GM19328 (cell line): Measurements from ENCODE around the gene TNN.
"Not testable (repeated sequence)": the region's sequence is repeated elsewhere in the genome, so short reads cannot be mapped to it uniquely, and the experiment has no call there.

Source experiments
- ATAC-seq: cut with Tn5 transposase; IDR thresholded peaks from one replicate; pipeline ENCODE4 v1.9.1; 2021; ENCODE audit warnings: mild to moderate bottlenecking, moderate library complexity; ENCODE audit not compliant: unreplicated experiment

The TNN gene

DNA sequence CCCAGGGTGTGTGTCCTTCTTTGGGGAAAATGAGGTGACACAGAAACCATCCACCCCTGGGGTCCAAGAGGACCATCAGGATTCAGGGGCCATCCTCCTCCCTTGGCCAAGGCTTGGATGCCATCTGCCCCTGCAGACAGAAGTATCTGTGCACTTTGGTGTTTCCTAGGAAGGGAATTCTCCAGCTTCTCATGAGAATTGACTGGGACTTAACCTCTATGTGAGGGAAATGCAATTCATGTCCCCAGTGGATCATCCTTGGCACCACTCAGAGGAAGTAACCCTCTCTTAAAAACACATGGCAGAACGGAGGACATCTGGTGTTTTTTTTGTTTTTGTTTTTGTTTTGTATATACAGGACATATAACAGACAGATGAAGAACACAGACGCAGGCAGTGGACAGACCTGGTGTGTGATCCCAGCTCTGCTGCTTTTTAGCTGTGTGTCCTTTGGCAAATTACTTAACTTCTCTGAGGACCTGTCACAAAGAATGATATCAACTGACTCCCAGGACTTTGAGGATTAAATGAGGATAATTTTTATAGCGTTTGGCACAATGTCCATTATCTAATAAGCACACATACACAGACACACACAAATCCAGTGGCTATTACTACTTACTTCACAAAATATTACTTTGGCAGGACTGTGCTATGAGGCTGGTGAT, 3.8 kb downstream of the TNN start:
- no peak for ATAC-seq

DNA sequence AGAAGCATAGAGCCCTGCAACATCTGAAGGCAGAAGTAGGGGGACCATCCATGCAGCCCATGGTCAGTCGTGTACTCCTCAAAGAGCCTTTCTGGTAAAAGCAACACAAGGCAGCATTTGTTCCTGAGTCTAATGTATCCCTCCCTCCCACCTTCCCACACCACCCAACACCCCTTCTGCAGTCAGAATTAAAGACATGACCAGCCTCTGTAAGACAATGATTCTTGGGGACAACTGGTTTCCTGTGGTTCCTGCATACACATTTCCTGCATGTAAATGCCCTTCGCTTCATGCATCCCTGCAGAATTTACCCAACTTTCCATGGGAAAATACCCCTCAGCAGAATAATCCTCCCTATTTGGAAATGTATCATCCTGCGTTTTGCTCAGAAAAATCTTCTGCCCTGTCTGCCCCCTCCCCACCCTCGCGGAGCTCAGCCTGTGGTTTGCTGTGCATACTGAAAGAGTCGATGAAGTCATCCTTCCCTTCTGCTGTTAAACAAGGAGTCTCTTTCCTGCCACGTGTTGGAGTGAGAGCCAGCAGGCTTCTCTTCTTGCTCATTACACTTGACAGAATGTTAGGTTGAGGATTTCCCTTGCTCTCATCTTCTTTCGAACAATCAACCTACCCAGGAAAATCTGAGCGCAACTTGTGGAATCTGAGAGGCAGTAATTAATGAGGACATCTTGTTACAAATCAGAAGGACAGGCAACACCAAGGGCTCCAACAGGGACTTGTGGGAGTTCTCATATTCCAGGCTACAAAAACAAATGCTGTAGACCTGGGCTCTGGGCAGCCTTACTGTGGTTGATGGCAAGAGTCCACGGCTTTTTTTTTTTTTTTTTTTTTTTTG, 4.7 kb downstream of the TNN start:
- ATAC-seq = no peak

DNA sequence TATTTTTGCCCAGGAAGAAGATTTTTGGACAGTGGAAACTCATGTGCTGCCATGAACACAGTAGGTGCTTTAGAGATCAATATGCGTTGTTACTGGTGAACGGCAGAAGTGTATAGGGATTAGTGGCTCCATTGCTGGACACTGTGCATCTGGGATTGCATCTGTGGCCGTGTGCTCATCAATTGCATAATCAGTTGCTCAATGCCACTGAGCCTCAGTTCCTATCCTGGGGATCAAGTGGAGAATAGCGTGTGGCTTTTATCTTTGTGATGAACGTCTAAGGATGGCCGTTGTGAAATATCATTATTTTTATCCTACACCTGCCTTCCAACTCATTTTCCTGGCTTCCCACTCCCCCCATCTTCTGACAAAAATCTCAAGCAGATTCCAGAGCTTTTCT, 5.4 kb downstream of the TNN start:
- ATAC-seq = no peak

DNA sequence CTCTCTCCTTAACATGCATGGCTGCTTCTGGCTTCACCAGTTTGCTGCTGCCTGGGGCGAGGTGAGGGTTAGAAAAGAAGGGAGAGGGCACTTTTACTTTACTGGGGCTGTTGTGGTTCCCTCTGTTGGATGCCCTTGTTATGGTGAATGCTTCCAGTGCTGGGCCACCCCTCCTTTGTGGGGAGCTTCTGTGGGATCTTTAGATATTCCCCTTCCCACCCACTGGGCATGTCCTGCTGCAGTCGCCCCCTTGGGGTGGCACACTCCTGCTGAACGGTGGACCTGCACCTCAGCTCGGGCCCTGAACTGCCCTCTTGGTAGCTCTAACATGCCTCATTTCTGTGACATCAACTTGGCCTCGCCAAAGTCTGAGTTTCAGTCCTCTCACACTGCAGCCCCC, 6.0 kb downstream of the TNN start:
- ATAC-seq = no peak

DNA sequence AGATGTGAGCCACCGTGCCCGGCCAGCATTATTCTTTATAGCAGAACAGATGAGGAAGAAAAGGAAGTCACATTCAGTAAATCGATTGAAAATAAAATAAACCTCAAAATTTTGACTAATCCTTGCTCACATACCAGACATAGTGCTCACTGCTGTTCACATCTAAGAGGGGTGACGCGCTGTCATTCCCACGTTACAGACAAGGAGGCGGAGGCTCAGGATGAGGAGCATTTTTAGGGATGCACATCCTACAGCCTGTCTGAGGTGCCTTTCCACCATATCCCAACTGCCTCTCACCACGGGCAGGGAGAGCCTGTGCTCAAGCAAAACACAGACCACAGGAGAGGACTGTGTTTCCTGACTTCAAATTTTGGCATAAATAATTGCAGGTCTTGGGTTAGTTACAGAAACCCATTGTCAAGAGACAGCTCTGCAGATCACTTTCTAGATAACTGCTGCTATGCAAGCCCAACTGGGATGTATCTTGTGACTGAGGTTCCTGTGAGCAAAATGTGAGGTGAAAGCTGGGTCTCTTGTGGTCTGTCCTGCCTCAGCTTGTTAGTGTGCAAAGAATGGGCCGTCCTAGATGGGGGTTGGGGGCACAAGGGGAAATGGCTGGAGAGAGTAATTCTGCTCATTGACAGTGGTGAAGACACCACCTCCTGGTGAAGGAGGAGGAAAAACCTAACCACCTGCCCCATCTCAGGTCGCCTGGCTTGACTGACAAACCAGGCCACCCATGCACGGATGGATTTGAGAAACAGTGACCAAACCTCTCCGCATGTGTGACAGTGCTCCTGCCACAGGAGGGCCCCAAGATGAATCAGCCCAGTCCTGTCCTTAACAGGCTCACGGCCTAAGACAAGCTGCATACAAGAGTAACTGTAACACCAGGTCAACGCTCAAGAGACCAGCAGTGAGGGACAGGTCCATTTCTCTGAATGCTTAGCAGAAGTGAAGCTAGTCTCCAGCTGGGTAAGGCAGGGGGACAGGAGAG, 8.2 kb downstream of the TNN start:
- no peak for ATAC-seq

DNA sequence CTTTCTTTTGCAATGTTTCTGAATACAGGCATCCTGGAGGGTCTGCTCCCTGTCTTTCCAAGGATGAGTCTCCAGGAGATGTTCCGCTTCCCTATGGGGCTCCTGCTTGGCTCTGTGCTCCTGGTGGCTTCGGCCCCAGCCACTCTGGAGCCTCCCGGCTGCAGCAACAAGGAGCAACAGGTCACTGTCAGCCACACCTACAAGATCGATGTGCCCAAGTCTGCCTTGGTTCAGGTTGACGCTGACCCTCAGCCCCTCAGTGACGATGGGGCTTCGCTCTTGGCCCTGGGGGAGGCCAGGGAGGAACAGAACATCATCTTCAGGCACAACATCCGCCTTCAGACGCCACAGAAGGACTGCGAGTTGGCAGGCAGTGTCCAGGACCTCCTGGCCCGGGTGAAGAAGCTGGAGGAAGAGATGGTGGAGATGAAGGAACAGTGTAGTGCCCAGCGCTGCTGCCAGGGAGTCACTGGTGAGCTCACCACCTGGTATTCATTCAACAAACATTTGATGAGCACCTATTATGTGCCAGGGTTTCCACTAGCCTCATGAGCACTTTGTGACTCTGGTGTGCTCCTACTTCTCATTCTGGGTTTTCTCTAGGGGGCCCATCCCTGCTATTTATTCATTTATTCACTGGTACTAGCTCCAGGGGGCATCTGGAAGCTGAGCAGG, 9.9 kb downstream of the TNN start:
- ATAC-seq = no peak

DNA sequence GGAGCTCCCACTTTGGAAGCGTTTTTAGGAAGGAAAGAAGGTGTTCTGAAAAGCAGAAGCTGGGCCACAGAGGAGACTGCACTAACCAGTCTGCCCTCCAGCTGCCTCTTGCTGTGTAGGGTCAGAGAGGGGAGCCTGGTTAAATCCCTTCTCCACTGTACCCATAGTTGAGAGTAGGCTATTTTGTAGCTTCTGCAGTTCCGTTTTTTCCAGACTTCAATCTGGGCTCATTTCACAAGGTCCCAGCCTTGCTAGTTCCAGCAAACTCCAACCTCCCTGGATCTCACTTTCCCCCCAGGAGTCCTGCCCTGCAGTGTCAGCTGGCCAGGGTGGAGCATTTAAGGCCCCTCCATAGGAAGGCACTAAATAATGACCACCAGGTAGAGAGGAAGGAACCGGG, 11.0 kb downstream of the TNN start:
- no peak for ATAC-seq

DNA sequence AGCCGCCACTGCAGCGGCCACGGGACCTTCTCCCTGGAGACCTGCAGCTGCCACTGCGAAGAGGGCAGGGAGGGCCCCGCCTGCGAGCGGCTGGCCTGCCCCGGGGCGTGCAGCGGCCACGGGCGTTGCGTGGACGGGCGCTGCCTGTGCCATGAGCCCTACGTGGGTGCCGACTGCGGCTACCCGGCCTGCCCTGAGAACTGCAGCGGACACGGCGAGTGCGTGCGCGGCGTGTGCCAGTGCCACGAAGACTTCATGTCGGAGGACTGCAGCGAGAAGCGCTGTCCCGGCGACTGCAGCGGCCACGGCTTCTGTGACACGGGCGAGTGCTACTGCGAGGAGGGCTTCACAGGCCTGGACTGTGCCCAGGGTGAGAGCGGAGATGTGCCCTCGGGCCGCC, 11.7 kb downstream of the TNN start:
- ATAC-seq = no peak

DNA sequence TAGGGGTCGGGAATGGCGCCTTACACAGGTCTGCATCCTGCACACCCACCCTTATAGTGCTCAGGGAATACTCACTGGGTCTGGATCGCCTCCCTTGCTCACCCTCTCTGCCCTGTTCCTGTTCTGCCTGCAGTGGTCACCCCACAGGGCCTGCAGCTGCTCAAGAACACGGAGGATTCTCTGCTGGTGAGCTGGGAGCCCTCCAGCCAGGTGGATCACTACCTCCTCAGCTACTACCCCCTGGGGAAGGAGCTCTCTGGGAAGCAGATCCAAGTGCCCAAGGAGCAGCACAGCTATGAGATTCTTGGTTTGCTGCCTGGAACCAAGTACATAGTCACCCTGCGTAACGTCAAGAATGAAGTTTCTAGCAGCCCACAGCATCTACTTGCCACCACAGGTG, 12.4 kb downstream of the TNN start:
- ATAC-seq = no peak

DNA sequence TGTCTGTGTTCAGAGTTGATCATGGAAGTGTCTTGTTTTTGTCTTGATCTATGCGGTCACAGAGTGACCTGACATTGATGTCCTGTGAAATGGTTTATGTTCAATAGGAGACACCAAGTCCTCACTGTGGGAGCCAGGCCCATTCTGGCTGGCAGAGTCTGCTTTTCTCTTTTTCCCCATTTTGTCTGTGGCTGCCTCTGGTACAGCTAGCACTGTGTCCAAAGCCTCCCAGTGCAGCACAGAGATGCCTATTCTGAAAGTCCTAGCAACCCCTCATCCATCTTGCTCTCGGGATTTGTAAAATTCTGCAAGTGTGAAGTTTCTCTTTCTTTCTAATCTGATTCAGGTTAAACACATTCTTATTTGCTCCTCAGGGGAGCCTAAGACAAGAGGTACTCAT, 14.3 kb downstream of the TNN start:
- ATAC-seq = no peak

DNA sequence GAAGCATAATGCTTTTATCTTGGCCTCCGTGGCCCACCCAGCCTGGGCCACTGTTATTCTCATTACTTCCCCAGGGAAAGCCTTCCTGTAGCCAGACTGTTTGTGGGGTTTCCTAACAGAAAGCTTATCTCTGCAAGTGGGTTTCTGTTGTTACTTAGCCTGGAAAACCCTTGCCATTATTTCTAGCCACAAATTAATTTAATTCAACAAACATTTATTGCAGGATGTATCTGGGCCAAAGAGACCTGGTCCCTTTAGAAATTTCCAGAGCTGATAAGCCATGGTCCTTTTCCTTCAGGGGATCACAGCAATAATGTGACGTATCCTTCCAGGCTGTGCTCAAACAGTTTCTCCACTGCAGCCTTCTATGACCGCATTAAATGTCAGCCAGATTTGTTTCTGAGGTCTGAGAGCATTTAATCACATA, 20.9 kb downstream of the TNN start:
- ATAC-seq = no peak

DNA sequence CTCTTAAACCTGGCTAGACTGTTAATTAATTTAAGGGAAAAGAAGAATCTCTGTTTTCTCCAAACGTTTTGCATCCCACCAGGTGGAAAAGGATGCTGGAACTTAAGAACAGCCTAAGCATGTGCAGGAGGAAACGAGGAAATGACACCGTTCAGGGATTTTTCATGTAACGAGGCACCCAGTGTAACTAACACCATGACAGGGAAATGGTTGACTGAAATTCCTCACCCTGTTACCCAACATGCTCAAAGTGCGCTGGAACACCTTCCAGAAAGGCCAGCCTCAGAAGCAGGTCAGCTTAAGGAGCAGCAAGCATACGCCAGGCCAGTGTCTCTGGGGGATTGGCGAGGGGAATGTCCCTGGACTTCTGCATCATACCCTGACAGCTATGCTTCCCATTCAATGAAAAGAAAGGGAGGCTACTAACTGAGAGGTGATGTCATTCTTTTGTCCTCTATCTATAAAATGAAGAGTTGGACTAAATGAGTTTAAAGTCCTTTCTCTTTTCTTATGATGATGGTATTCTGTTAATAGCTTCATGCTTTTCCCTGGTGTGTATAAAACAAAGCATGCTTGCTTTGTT, 21.6 kb downstream of the TNN start:
- no peak for ATAC-seq

DNA sequence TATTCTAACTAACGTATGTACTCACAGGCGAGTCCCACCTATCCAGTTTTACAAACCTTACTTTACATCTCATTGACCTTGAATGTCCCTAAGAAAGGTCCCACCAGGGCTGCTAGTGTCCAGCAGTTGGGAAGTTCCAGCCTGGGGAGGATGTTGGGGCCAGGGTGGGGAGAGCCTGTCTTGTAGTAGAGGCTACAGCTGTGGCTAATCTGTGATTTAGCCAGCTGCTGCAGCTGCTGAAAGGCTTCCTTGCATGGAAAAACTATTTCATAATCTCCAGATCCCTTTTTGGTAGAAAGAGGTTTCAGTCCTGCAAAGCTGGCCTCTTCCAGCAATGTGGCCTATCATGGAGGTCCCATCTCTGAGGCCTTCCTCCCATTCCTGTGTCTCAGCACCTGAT, 23.1 kb downstream of the TNN start:
- ATAC-seq = no peak

DNA sequence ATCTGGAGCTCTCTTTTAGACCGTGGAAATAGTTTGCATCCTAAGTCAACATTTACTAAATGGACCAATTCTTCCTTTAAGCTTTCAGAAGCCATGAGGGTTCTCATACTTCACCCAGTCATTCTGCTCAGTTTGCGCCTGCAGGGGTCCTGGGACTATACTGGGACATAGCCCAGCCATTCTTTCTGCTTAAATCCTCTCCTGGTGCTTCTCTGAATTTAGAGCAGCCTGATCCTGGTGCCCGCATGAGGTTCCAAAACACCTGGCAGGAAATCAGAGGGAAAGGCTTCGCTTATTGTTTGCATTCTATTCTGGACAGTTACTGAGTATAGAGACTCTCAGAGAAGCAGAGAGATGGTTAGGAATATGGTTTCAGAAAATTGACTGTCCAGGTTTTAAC, 27.0 kb downstream of the TNN start:
- ATAC-seq = no peak

DNA sequence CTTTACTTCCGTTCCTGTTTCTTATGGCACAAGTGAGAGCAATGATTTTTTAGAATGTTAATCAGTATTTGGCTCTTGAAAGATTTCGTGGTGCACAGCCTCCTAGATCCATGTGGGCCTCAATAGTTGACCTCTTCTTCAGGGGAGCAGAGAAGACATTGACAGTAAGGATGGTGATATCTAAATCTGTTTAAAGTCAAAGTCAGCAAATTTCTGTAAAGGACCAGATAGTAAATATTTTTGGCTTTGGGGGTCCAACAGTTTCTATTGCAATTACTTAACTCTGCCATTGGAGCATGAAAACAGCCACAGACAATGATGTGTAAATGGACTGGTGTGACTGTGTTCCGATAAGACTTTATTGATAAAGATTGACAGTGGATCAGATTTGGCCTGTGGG, 27.4 kb downstream of the TNN start:
- ATAC-seq = no peak

DNA sequence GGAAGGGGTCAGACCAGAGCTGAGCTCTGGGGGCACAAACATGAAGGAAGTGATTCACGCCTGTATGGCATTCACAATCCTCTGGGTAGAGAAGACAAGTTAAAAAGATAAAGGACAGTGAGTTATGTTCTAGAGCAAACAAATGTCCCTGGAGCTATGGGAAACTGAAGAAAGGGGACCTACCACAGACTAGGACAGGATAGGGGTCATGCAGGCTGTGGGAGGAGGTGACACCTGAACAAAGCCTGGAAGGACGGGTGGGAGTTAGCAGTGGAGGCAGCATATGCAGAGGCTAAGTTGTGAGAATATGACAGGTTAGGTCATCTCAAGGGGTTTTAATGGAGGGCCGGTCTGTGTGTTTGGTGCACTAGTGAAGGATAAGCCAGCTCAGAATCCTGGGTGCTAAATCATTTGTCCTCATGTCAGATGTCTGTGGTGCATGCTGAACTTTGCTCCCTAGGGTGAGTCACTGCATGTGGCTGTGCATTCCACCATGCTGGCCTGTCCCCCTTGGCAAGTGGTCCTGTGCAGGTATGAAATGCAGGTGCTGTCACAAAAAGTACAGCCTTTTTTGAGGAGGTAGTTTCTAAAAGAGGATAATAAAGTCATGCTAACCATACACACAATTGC, 28.5 kb downstream of the TNN start:
- no peak for ATAC-seq

DNA sequence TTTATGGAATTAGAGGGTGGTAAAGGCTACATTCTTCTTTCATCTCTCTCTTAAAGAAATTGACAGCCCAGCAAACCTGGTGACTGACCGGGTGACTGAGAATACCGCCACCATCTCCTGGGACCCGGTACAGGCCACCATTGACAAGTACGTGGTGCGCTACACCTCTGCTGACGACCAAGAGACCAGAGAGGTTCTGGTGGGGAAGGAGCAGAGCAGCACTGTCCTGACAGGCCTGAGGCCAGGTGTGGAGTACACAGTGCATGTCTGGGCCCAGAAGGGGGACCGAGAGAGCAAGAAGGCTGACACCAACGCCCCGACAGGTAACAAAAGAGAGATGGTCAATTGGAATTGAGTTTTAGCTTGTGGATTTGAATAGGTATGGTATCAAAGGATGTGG, 29.7 kb downstream of the TNN start:
- no peak for ATAC-seq

DNA sequence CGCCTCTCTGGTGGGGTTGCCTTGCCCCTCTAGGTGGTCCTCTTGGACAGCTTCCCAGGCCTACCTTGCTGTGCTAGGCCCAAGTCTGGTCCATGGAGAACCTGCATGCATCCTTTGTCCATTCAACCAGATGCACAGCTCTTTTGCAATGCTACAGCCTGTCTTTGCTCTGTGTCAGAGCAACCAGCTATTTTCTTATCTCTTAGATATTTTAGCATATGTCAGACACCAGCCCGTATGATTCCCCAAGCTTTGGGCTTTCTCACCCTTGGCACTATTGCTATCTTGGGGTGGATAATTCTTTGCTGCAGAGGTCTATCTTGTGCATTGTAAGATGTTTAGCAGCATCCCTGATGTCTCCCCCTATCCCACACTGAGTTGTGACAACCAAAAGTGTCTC, 32.3 kb downstream of the TNN start:
- ATAC-seq = no peak

DNA sequence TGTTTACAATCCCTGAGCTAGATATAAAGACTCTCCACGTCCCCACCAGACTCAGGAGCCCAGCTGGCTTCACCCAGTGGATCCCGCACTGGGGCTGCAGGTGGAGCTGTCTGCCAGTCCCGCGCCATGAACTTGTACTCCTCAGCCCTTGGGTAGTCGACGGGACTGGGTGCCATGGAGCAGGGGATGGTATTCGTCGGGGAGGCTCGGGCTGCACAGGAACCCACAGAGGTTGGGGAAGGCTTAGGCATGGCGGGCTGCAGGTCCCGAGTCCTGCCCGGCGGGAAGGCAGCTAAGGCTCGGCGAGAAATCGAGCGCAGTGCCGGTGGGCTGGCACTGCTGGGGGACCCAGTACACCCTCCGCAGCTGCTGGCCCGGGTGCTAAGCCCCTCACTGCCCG, 34.5 kb downstream of the TNN start:
- ATAC-seq = not testable (repeated sequence)

DNA sequence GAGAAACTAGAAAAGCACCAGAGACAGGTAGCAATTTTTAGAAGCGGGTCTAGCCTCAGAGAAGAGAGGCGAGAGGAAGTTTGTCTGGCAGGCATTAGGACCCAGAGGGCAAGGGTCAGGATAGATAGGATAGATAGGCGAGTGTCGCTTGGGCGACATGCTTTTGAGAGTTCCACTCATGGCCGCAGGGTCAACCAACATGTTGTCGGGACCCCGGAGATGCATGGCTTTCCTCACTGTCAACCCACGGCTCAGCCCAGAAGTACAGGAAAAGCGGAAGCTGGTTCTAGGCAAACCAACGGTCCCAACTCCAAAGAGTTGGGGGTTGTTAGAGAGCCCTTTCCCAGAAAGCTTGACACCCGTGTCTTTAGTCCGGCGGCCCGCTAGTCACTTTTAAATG, 38.9 kb downstream of the TNN start:
- not testable (repeated sequence) for ATAC-seq
